Measurements from ENCODE around the gene SYT17.

Gene SYT17

DNA sequence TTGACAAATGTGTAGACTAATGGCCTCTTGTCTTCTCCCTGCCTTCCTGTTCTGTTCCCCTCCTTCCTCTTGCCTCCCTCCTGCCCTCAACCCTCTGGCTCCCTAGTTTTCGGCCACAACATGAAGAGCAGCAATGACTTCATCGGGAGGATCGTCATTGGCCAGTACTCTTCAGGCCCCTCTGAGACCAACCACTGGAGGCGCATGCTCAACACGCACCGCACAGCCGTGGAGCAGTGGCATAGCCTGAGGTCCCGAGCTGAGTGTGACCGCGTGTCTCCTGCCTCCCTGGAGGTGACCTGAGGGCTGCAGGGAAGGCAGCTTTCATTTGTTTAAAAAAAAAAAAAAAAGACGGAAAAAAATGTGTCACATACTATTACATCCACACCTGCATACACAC lies 98.7 kb downstream of the SYT17 start:
- no peak for DNase-seq

GRCh38 chr16:19269098-19269497 lies 101.1 kb downstream of the SYT17 start:
- DNase-seq: no peak

DNA sequence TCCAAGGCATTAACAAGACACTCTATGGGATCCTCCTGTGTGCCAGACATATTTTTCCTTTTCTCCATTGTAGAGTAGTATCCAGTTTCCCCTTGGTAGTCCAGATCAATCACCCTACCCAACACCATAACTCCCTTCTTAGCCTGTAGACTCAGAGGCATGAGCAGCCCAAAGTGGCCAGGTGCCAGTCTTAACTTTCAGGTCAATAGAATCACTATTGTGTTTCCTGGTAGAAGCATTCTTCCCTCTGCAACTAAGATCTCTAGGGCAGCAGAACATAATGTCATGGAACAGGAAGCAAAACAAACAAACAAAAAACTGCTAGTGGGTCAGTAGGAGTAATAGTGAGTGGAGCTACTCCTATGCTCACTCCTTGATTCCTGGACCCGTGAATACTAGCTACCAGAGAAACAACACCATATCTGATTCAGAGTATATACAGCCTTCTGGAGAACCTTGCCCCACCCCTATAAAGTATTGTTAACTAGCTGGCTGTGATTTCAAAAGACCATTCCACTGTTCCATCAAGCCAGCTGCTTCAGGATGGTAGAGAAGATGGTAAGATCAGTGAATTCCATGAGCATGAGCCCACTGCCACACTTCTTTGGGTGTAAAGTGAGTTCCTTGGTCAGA lies 106.2 kb downstream of the SYT17 start:
- DNase-seq: no peak

DNA sequence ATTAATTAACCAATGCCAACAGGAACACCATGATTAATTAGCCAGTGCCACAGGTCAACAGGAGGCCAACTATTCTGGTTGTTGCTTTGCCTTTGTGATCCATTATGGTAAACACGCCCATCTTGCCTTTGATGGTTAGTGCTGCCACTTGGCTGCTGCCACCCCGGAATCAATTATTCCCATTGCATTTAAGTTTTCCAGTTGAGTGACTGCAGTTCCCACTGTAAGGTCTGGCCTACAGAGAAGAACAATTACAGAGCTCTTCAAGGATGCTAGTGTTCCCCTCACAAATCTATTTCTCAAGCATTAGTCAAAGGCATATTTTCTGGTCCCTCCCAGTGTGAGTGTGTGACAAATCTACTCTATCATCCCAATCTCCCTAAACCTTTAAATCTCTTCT lies 110.4 kb downstream of the SYT17 start:
- DNase-seq: no peak

DNA sequence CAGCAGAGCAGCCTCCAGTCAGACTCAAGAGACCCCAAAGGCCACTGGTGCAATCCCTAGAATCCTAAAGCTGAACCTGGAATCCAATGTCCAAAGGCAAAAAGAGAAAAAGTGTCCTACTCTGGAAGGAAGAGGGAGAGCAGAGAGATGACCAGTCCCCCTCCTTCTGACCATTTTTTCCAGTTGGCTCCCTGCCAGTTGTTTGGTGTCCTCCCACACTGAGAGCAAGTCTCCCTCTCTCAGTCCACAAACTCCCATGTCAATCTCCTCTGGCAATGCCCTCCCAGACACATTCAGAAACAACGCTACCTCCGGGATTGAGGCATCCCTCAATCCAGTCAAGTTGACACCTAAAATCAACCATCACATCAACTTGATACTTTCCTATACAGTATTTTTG lies 113.2 kb downstream of the SYT17 start:
- no peak for DNase-seq

DNA sequence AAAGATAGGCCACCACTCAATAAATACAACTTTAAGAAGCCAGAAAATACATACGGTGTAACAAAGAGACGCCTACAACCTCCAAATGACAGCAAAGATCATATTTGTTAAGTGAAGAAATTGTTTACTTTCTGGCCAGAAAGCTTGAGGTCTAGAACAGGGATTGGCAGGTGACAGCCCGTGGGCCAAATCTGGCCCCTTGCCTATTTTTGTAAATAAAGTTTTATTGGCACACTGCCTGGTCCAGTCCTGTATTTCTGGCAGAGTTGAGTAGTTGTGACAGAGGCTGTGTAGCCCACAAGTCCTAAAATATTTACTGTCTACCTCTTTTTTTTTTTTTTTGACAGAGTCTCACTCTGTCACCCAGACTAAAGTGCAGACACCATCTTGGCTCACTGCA lies 114.1 kb downstream of the SYT17 start:
- no peak for DNase-seq

- DNase-seq: no peak
Observed at GRCh38 chr16:19283637-19284036, 115.6 kb downstream of the SYT17 start.

GRCh38 chr16:19284207-19284606 lies 116.2 kb downstream of the SYT17 start:
- no peak for DNase-seq

GRCh38 chr16:19285431-19285830 lies 117.4 kb downstream of the SYT17 start, which contains the start of gene CLEC19A:
CLEC19A (plus strand) TSS chr16:19285731; CDS start chr16:19285852, 121 bp downstream.
- DNase-seq: no peak

- DNase-seq: no peak
Observed at GRCh38 chr16:19286827-19287226, 118.8 kb downstream of the SYT17 start.

DNA sequence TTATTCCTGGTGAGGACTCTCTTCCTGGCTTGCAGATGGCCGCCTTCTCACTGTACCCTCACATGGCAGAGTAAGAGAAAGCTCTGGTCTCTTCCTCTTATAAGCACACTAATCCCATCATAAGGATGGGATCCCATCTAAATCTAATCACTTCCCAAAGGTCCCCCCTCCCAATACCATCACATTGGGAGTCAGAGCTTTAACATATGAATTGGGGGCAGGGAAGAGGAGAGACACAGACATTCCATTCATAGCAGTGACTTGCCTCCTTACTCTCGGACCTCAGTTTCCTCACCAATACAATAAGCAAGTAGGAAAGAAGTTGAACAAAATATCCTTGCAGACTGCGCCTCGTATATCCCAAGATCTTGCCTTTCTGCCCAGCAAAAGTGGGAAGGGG lies 119.2 kb downstream of the SYT17 start:
- no peak for DNase-seq

DNA sequence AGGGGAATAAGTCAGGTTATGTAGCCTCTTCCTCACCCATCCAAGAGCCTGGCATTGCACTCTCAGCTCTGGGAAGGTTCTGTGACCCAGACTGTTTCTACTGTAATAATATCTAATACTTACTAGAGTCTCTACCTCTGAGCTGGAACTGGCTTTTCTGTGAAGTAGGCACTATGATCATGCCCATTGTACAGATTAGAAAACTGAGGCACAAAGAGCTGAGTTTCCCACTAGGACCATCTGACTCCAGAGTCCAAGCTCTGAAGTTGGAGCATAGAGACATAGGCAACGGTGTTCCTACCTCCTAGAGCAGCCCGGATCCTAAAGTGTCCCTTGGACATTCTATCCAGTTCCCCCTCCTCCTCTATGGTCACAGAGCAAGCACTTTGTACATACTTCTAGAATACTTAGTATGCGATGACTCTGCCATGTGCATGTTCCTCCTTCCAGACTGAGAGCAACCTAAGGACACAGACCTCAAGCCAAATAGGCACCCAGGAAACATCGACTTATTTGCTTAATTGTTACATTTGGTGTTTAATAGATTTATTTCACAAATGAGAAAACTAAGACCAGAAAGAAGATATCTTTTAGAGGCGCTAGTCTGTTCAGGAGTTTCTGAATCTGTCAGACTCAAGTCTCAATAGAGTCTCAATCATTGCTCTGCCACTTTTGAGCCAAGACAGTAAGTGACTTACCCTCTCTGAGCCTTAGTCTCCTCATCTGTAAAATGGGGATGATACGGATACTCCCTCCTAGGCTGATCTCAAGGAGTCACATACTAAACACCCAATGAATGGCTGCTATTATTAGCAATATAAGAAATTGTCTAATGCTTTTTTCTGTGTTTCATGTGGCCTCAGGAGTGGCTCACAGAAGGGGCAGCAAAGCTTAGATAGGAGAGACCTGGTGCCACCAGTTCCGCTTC lies 121.1 kb downstream of the SYT17 start:
- no peak for DNase-seq

DNA sequence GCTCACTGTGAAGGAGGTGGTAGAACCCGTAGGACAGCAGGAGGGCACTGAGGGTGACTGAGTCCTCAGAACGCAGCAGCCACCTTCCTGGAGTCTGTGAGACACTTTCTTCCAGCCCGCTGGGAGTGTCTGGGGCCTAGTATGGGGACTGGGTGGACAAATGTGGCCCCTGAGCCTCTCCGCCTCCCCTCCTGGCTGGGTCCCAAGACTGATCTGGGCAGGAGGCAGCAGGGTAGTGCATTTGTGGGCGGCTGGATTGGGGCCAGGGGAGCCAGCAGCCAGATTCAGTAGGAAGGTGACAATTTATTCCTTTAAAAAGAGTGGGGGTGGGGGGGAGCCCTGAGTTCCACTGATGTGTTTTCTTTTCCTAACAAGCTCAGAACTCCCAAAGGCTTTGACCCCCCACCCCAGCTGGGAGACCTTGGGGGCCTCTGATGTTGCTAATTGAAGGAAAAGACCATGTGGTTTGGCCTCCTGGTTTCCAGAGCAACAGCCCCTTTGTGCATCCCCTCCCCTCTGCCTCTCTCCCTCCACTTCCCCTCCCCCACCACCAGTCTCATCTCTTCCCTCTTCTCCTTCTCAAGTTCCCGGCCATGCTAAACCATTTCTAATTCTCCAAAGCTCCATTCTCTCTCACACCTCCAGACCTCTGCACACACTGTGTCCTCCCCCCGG lies 121.9 kb downstream of the SYT17 start:
- no peak for DNase-seq

DNA sequence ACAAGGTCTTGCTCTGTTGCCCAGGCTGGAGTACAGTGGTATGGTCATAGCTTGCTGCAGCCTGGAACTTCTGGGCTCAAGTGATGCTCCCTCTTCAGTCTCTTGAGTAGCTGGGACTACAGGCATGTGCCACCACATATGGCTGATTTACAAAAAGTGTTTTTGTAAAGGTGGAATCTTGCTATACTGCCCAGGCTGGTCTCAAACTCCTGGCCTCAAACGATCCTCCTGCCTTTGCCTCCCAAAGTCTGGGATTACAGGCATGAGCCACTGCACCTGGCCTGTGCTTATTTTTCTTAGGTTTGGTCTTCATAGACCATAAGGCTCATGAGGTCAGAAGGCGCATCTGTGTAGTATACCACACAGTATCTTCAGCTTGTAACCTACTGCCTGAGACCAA lies 122.8 kb downstream of the SYT17 start:
- DNase-seq: no peak

- DNase-seq: no peak
Observed at GRCh38 chr16:19291475-19291874, 123.4 kb downstream of the SYT17 start.

DNA sequence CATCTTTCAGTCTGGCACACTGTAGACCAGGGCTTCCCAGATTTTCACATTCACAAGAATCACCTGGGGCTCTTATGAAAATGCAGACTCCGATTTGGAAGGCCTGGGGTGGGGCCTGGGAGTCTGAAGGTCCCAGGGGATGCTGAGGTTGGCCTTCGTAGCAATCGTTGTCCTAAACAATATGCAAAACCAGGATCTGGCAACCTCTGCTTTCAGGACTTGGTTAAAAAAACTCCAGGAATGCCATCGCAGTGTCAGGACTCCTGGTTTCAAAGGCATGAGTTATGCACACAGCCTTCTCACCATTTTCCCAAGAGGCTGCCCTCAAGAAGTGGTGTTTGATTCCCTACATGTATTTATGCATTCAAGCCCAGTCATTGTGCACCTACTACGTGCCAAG lies 124.1 kb downstream of the SYT17 start:
- no peak for DNase-seq

GRCh38 chr16:19294156-19294649 lies 126.2 kb downstream of the SYT17 start:
- DNase-seq: peak; percentile 59

DNA sequence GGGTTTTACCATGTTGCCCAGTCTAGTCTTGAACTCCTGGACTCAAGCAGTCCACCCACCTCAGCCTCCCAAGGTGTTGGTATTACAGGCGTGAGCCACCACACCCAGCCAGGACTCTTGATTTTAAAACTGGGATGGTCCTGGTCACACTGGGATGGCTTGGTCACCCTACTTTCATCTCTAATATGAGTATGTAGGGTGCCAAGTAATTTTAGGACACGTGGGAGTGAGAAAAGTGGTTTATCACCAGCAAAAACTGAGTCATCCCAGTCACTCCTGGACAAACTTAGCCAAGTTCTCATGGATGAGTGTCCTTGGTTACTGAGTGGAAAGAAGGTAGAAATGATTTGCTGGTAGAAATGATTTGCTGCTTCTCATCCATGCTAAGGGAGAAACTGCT lies 127.4 kb downstream of the SYT17 start:
- no peak for DNase-seq

- DNase-seq: no peak
Observed at GRCh38 chr16:19297454-19297853, 129.4 kb downstream of the SYT17 start.

- no peak for DNase-seq
Observed at GRCh38 chr16:19299565-19299964, 131.5 kb downstream of the SYT17 start.

DNA sequence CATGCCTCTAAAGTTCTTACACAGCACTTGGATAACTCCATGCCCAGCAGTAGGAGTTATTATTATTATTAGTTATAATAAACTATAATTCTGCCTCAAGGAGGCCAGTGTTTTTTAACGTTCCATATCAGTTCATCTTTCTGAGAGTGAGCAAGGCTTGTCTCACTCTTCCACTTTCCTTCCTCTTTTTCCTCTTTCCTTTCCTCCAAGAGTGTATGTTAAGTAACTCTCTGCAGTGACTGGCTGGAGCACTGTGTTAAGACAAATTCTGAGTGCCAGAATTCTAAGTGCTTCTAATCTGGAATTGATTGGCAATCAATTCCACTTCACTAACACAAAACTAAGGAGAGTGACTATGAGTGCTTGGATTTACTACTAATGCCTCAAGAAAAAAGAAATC lies 133.9 kb downstream of the SYT17 start:
- no peak for DNase-seq

- no peak for DNase-seq
Observed at GRCh38 chr16:19304750-19305149, 136.7 kb downstream of the SYT17 start.

DNA sequence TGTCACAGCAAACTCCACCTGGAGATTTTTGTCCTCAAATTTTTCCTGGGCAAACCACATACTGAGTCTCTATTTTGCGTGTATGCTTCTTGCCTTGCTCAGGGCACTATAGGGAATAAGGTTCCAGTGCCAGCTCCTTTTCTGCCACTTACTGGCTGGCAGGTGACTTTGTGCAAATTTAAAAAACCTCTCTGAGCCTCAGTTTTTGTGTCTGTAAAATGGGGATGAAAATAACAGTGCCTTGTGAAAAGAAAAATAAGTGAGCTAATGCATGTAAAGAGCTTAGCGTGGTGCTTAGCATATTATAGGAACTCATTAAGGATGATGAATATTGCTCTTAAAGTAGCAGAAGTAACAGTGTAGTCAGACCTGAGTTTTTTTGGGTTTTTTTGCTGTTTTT lies 137.4 kb downstream of the SYT17 start:
- DNase-seq: no peak

Measured in activated CD8-positive, alpha-beta memory T cell treated with anti-CD3 and anti-CD28 coated beads for 24 hours (primary cell).